Right lobe of liver (tissue), 6 donors: ENCODE measurements around the gene KLHL25. TPM values are rescaled to one million over a fixed set of nuclear protein-coding genes. Genes with fewer than 3 reads are reported as not detected.
A peak's percentile ranks its signal among the peaks of the same experiment; 100 is the strongest.
"Not testable (repeated sequence)": the region's sequence is repeated elsewhere in the genome, so short reads cannot be mapped to it uniquely, and the experiment has no call there.

ENCODE experiments used
- ATAC-seq, 4 donors: fragments of 200-7000 bp; cut with Tn5 transposase; one replicate each; pipeline ENCODE4 v1.9.1; 2020; ENCODE audit warnings: mild to moderate bottlenecking in 4 of 4, moderate library complexity in 4 of 4
- DNase-seq, 3 donors: peaks; one replicate each; pipeline ENCODE4 v3.0.0-alpha.2; 2020
- H3K27ac ChIP-seq, 3 donors: fragments of 200-600 bp; one replicate each; pipeline ENCODE4 v1.8.0; 2022
- H3K27me3 ChIP-seq, 2 donors: fragments of 200-600 bp; one replicate each; pipeline ENCODE4 v1.8.0; 2022
- H3K36me3 ChIP-seq, 4 donors: fragments of 200-600 bp; sonication (generic) in 1 of 4; one replicate each; pipeline versions ENCODE4 v1.5.1 to v1.8.0; 2017 to 2022; ENCODE audit warnings: control low read depth in 1 of 4
- H3K4me1 ChIP-seq, 4 donors: fragments of 200-600 bp; sonication (generic) in 1 of 4; one replicate each; pipeline versions ENCODE4 v1.5.1 to v1.8.0; 2017 to 2022; ENCODE audit warnings: control low read depth in 1 of 4
- H3K4me3 ChIP-seq, 3 donors: fragments of 200-600 bp; one replicate each; pipeline ENCODE4 v1.8.0; 2022
- H3K9me3 ChIP-seq, 4 donors: fragments of 200-600 bp; sonication (generic) in 1 of 4; one replicate each; pipeline versions ENCODE4 v1.5.1 to v1.8.0; 2017 to 2022; ENCODE audit warnings: control low read depth in 1 of 4
- CTCF ChIP-seq, 4 donors: fragments of 200-600 bp in 3 of 4; fragments of 450-650 bp in 1 of 4; IDR thresholded peaks; one replicate each; pipeline versions ENCODE4 v1.5.1 to v1.8.0; 2016 to 2022; ENCODE audit warnings: antibody characterized with exemption in 4 of 4, mild to moderate bottlenecking in 2 of 4
- POLR2A ChIP-seq: fragments of 450-650 bp; IDR thresholded peaks from one replicate; pipeline ENCODE4 v1.6.1; 2017; ENCODE audit warnings: antibody characterized with exemption, mild to moderate bottlenecking
- WGBS: methylation state at CpG from one replicate; pipeline ENCODE4 v1.1.6; 2018; ENCODE audit warnings: low coverage, low lambda C conversion rate; ENCODE audit not compliant: insufficient coverage; ENCODE audit errors: missing lambda C conversion rate; 5-methylcytosine and 5-hydroxymethylcytosine counted together
- intact Hi-C, 2 donors: fragments of 100-400 bp; cut with DNase I; formaldehyde crosslinking; loops; one replicate each; pipeline versions ENCODE4 v1.11.2 to v1.14.1; 2022
- total RNA-seq, 6 experiments: library from RNA; depleted of rRNA in 2 of 6; stranded (reverse); fragments of >200 nt in 2 of 6; fragmentation: NEBNext Ultra II Directional in 3 of 6; extraction: Animal tissue kit (Norgen Biotek cat#: 25700) in 3 of 6; gene quantifications; one replicate each; pipeline versions ENCODE4 v1.1.0 to v1.2.4, GENCODE V29; 2016 to 2023
- donor health status: DM: no; HTN: yes; CAD: no.
- donor health status: DM: no; HTN: no; CAD: no.
- donor health status: DM: no; HTN: no; CAD: no.
- donor health status: DM: no; HTN: yes; CAD: no.
- donor health status: DM: no; HTN: yes; CAD: no.

The KLHL25 gene
- total RNA-seq, 6 experiments from 2014 or later, result 5.8 to 21.7 (median 13.4) TPM

GRCh38 chr15:85804481-85805170, 9.9 kb upstream of the KLHL25 start:
- 66% methylated on average over 7 of the region's 7 CpGs for WGBS
- ATAC-seq, result no peak
- H3K9me3 ChIP-seq, result no peaks in the 10 kb centered on the region

GRCh38 chr15:85802617-85803016, 7.9 kb upstream of the KLHL25 start:
- WGBS, result 71% methylated on average over 7 of the region's 9 CpGs
- DNase-seq, H3K4me3 ChIP-seq, intact Hi-C loops, H3K4me1 ChIP-seq, ATAC-seq, H3K9me3 ChIP-seq, H3K27ac ChIP-seq, H3K27me3 ChIP-seq, H3K36me3 ChIP-seq: not testable (repeated sequence)
- TF ChIP-seq CTCF (IDR thresholded peaks at IDR 0.05), result peak in 1 of 4 donors; percentile 17

More at GRCh38 chr15:85804481-85805170, 9.9 kb upstream of the KLHL25 start:
- no peak for DNase-seq
- Histone ChIP-seq H3K36me3 (no peaks in the 10 kb centered on the region), H3K4me1 (peaks cover 0 to 7% (median 4%) of the 10 kb centered on the region in 4 donors), H3K27me3 (no peaks in the 10 kb centered on the region), H3K27ac (no peak overlapping the region), H3K4me3 (no peak overlapping the region)
- intact Hi-C loops, result no loop called here
- TF ChIP-seq CTCF (IDR thresholded peaks at IDR 0.05) (no peak), POLR2A (no peak)

- H3K4me1 ChIP-seq, result peaks cover 0 to 8% (median 3%) of the 10 kb centered on the region in 4 donors
- intact Hi-C loops, result no loop called here
- H3K27me3 ChIP-seq, result no peaks in the 10 kb centered on the region
- no peak overlapping the region for H3K4me3 ChIP-seq
- ATAC-seq, result peak; percentile 100
- no peak overlapping the region for H3K27ac ChIP-seq
- 34% methylated on average over 6 of the region's 9 CpGs for WGBS
- H3K36me3 ChIP-seq, result no peaks in the 10 kb centered on the region
- TF ChIP-seq CTCF (IDR thresholded peaks at IDR 0.05) (peak; percentile 50 to 59 (median 54)), POLR2A (no peak)
- peak; percentile 82 to 91 (median 87) for DNase-seq
- no peaks in the 10 kb centered on the region for H3K9me3 ChIP-seq
Observed at GRCh38 chr15:85800478-85801123, 5.9 kb upstream of the KLHL25 start.

GRCh38 chr15:85796371-85796770, 1.6 kb upstream of the KLHL25 start:
- intact Hi-C loops, DNase-seq, H3K36me3 ChIP-seq, H3K27me3 ChIP-seq, H3K9me3 ChIP-seq, H3K4me3 ChIP-seq, H3K27ac ChIP-seq, ATAC-seq: not testable (repeated sequence)
- H3K4me1 ChIP-seq, result peaks cover 0 to 23% (median 6%) of the 10 kb centered on the region in 4 donors
- WGBS, result 92% methylated on average over 5 of the region's 7 CpGs
